ENCODE results near the gene MPZL3.

The MPZL3 gene

DNA sequence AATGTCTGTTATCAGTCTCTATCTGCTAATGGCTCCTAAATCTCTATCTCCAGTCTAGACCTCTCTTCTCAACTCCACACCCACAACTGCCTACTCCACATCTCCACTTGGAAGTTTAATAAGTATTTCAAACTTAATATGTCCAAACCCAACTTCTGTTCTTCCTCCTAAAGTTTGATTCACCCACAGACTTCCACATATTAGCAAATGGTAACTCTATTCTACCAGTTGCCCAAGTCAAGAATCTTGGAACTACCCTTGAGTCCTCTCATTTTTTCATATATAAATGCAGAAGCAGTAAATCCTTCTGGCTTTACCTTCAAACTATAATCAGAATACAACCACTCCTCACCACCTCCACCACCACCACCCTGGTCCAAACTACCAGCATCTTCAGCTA is 20.7 kb downstream of the MPZL3 start:
- DNase-seq, result peak; percentile 54 to 71

DNA sequence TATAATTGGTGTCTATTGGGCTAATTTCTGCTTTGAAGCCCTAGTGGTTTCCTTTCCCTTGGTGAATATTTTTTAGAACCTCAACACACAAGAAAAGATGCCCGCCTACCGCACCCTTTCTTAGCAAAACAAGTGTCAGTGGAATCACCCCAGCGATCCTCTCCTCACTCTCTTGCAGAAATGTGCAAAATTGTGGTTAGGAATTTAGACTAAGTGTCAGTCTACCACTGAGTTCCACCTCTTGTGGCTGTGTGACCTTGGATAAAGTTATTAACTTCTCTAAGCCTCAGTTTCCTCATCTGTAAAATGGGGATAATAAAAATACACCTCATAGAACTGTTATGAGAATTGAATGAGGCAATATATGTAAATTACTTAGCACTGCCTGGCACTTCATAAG is 22.1 kb downstream of the MPZL3 start:
- DNase-seq, result no peak

DNA sequence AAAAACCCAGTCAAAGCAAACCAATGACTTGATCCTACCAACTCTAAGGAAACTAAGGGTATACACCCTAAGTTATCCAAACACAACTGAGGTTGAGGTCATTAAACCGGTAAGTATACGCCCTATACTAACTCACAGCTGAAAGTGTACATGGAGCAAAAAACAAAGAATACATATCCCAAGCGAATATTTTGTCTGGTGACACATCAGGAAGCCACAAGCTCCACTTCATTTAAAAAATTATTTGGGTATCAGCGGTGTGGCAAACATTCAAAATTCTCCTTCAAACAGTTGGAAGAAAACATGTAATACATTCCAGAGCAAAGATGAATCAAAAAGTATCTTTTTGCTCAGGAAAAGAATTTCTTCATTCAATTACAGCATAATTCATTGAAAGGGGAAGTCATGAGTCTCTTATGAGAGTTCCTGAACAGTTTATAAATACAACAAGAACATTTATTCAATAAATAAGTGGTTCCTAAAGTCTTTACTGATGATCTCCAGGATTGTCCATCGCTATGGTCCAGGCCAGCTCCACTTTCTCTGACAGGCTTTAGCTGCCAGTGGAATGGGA is 22.8 kb downstream of the MPZL3 start:
- DNase-seq, result peak in 1 of 2 donors; percentile 84

DNA sequence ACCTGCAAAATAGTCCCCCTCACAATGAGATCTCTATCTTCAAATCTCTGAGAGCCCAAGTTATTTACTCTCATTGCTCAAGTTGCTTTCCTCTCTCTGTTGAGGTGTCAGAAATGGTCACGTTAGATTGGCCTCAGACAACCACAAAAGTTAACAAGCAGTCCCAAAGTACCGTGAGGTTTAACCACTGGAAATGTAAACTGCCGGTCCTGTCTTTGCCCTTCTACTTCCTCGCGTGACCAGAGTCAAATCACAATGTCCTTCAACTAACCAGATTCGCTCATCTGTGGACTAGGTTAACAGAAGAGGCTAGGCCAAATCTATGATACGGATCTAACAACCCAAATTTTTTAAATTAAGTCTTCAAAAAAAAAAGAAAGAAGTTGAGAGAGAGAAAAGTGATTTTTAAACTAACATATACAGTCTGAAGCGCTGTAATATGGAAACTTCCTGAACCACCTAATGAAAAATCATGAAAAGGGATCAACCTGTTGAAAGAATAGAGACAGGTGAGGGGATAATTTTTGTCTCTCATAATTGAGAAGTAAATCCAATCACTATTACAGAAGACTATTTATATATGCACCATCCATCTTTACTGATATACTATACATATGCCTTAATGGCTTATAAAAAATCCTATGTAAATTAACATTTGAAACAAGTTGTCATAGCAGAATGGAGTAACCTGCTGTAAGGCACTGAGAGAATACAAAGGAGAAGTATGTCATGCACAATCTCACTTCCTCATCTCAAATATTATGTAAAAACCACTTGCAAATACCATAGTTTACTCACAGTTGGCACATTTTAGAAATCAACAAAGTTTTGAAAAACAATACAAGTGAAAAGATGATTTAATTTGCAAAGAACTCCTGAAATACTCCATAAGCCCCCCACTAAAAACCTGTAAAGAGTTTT is 24.0 kb downstream of the MPZL3 start:
- DNase-seq, result peak; percentile 67 to 91

DNA sequence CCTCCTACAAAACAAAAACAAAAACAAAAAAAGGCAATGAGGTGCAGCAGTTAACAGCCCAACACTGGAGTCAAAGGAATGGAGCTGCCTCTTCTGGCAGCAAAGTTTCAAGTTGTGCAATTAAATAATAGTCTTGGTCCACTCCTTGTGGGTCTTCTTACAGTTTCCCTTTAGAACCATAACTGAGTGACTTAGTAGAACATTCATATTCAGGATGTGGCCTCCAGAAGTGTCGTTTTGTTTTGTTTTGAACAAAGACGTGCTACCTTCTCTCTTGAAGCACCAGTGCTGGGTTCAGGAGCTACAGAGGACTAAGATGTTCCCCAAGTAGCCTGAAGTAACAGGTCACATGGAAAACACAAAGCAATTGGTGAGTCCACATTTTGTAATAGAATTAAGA is 25.4 kb downstream of the MPZL3 start:
- peak; percentile 41 to 52 for DNase-seq

DNA sequence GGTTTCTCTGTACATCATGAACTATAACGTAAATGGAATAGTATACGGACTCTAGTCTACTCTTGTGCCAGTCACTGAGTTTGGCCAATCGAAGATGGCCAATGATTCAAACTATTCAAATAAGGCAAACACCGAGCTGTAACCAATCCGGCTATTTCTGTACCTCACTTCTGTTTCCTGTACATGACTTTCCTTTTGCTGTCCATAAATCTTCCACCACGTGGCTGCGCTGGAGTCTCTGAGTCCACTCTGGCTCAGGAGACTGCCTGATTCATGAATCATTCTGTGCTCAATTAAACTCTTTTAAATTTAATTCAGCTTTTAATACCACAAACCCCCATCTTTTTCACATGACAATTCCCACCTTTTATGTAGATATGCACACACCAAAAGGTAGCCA is 25.9 kb downstream of the MPZL3 start:
- DNase-seq, result peak; percentile 77 to 79

DNA sequence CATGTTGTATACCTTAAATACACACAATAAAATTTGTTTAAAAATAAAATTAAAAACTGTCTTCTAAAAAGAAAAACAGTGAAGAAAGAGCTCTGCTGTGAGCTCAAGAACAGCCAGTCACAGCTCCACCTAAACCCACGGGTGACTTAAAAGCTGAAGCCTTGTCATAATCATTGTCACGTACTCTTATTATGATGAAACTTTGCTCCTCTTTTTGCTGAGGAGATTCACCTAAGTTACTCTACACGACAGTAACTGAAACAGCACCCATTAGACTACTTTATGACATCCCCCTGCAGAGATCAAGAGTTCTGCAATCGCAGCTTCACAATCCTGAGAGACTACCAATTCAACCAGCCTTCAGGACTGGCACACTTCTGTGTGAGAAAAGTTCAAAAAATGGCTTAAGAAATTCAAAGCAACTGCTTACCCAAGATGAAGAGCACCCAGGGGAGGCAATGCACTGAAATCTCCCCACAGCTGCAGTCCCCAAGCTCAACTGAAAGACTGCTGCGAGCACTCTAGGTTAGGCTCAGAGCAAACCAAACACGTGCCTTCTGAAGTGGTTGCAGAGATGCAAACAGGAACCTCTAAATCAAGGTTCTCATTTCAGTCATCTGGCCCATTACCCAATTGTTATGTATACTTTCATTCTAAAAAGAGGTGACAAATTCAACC is 27.5 kb downstream of the MPZL3 start, which contains the start of gene JAML:
JAML (minus strand) TSS at position 501 of the 678 bp plus-strand sequence. CDS start 10,145 bp downstream, outside the sequence.
- DNase-seq, result peak; percentile 85 to 87

DNA sequence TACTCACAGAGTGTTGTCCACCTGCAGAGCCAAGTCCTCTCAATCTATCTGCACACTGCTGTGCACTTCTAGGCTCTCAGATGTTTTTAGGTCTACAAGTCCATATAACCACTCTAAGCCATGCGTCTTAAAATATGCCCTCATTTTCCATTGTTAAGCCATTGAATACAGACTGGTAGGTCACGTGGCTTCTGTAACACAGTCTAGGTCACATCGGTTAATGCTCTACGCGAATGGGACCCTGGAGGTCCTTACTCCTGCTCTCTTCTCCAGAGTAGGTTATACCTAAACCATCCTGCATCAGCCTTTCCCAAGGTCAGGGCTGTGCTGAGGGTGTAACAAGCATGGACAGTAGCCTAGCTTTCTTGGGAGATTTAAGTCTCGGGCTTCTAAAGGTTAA is 28.2 kb downstream of the MPZL3 start:
- DNase-seq, result no peak

DNA sequence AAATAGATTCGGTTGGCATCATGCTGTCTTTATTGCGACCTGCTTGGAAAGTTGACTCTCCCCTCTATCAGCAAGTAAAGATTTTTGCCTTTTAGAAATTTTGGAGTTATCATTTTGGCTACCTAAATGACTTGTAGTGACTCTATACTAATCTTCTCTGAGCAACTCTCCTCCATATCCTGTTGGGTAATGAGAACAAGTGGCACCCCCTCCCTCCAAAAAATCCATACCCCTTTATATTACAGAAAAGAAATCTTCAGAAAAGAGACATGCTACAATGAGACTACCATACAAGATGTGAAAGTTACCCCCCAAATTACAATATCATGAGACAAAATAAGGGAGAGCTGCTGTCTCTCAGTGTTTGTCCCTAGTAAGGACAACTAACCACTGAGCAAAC is 28.6 kb downstream of the MPZL3 start:
- no peak for DNase-seq

DNA sequence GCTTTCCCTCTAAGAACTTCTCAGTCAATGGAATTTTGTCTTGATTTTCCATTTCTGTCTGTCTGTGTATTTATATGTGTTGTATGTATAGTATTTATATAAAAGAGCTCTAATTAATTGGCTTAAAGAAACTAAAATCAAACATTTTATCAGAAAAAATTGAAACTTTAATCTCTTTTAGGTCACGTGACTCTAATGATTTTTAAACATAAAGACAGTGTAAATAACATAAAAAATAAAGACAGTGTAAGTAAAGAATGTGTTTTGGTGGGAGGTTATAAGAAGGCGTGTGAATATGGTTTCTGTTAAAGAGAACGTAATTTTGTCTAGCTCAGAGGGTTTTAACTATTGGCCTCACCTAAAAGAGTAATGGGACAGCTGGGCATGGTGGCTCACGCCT is 29.7 kb downstream of the MPZL3 start:
- no peak for DNase-seq

DNA sequence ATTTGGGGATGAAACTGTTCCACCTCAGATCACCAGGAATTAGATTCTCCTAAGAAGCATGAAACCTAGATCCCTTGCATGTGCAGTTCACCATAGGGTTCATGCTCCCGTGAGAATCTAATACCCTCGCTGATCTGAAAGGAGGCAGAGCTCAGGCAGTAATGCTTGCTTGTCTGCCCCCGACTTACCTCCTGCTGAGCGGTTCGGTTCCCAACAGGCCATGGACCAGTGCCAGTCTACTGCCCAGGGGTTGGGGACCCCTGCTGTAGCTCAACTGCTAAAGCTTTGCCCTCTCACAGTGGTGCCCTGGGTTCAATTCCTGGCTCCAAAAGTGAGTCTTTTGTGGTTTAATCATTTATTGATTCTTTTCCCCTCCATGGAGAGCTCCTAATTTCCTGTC is 30.7 kb downstream of the MPZL3 start:
- no peak for DNase-seq

DNA sequence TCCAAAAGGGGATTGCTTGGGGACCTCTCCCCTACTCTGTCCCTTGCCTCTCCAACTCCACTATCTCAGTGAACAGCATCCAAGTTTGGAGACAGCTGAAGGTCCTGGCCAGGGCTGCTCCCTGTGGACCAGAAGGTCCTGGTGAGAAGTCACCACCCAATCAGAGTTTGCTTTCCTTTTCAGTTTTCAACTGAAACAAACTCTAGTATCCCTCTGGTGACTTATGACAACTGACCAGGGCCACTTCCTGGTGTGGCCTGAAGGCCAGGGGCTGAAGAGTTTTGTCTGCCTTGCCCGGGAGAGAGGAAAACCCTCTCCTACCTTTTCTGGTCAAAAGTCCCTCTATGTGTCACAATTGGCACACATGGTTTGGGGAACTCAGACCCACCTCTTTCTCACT is 32.4 kb downstream of the MPZL3 start:
- no peak for DNase-seq

DNA sequence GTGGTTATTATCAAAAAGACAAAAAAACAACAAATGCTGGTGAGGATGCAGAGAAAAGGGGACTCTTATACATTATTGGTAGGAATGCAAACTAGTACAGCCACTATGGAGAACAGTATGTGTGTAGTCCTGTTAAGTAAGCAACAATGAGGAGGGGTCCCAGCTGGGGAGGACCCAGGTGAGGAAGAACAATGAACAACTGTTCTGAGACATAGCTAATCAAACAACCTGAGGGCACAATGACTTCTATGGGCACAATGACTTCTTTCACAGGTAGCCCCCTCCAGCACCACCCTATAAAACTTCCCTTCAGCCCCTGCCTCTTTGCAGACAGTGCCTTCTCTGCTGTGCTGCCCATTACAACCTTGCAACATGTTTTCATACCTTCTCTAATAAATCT is 32.9 kb downstream of the MPZL3 start:
- DNase-seq, result no peak

DNA sequence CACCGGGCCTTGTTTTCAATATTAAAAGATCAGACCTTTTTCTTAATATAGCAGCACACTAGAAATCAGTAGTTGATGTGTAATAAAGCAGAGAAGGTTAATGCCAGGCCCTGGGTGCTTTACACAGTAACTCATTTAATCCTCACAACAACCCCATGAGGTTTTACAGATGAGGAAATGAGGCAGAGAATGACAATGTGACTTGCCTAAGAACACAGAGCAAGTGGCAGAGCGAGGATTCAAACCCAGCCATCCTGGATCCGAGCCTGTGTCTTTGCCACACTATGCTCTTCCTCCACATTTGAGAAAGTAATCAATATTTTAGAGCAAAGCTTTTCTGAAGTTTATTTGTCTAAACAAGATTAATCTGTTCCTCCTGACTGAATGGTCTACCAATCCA is 34.6 kb downstream of the MPZL3 start:
- peak; percentile 31 to 58 for DNase-seq

DNA sequence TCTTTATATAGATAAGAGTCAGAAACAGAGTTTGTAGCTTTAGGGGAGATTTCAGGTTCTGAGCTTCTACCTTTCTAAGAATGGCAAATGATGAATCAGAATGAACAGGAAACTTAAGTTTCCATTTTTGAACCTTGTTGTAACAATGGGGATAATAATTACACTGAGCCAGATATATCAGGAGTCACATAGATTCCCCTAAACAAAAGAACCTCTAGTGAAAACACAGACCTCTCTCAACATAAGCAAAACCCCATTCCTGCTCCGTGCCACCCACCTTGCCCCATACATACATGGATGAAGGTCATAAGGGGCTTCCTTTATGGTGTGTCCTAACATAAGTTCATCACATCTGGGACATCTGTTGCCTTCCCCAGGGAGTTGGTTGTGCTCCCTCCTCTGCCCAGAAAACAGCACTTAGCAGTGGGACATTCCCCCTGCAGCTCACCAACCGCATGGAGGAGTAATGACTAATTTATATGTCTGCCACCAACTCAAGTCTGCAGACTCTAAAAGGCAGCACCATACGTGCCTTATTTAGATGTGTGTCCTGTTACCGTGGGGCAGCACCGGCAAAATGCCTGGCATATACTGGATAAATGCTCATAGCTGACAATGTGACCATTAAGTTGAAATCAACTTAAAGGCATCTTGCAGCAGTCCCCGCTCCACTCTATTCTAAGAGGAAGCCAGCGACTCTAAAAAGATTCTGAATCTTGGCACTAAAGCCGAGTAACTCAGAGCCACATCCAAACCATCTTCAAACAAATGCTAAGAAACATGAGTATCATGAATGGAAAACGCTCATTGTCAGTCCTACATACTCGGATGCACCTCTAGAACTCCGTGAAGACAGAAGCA is 35.3 kb downstream of the MPZL3 start:
- DNase-seq, result peak; percentile 40 to 69

DNA sequence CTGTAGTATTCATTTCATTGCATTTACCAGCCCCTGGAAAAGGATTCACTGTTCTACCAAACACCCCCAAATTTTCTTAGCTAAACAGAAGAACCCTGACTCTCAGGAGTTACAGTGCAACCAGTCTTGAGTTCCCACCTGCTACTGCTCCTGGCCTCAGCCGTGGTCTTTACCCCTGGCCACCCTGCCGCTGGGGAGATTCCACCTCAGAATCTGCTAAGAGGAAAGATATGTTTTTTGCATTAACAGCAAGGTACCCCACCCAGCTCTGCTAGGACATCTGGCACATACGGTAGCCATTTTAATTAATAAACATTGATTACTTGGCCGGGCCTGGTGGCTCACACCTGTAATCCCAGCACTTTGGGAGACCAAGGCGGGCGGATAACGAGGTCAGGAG is 36.4 kb downstream of the MPZL3 start:
- DNase-seq, result no peak

DNA sequence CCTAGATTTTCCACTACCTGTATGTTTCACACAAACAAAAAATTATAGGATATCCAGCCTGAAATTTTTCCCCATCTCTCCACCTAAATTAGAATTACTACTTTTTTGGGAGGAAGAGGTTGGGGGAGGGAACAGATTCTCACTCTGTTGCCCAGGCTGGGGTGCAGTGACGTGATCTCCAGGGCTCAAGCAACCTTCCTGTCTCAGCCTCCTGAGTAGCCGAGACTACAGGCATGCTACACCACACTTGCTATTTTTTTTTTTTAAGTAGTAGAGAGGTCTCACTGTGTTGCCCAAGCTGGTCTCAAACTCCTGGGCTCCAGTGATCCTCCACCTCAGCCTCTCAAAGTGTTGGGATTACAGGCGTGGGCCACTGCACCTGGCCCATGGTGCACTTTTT is 36.9 kb downstream of the MPZL3 start:
- DNase-seq, result peak in 1 of 2 donors; percentile 48

DNA sequence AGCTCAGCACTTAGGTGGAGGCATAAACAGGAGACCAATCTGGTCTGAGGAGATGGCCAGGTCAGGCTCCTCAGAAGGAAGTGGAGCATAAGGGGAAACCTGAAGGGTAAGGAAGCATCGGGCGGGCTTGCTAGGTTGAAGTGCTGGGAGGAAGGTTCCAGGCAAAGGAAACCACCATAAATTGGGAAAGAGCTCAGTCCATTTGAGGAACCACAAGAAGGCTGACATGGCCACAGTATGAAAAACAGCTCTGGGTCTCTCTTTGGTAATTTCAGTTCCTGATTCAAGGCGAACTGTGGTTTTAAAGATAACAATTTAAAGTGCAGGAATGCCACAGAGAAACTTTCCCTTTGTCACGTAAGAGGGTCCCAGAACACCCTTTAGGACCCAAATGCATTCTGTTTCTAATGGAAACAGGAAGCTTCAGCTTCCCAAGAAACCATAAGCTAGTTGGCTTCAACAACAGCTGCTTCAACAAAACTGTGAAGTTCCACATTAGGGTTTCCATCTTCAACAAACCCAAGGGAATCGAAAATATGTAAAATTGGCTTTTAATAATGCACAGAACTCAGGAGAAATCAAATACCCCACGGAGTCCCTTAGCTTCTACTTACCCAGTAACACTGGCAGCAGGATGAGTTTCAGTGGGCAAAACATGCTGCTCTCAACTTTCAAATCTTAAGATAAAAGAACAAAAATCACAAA is 37.8 kb downstream of the MPZL3 start:
- peak; percentile 94 for DNase-seq

DNA sequence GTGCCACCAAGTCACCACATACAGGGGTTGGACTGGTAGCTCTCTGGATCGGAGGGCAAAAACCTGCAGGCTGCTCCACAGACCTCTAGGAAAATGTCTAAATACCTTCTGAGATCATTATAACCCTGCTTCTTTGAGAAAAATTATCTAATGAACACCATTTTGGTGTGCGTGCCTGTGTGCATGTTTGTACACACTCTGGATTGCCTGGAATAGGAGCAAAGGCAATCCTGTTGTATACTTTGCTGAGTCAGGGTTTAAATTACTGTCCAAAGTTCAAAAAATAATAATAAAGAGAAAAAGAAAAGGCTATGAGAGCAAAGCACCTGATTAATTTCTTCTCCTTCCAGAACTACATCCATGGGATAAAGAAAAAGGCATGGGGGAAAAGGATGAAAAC is 38.4 kb downstream of the MPZL3 start:
- no peak for DNase-seq

DNA sequence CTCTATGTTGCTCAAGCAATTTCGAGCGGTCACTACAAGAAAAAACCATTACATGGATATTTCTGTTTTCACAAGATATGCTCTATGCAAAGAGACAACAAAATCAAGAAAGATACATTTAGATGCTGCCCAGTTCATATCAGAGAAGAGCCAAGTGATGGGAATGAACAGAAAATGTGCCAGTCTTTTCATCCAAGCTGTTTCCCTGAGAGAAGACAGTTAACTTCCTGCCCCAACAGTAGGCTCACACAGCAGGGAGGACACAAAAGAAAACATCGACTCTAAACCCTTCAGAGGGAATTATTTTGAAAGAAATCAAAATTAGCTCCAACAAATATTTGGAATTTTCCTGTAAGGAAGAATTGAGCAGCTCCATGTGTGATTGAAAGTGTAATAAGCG is 39.0 kb downstream of the MPZL3 start:
- no peak for DNase-seq

DNA sequence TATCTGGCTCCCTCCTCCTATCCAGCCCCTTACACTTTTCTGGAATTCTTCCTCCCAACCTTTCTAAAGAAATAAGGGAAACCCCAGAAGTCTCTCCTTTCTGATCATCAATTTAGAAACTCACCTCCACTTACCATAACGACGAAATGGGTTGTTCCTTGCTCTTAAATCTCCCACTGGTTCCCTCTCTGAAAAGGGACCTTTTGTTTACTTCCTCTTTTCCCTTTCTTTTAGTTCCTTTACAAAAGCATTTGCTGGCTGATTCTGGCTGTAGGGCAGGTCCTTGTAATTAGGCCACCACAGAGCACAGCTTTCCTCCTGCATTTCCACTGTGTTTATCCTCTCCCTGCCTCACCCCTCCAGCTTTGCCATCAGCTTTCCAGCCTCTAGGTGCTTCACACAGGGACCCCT is 39.4 kb downstream of the MPZL3 start:
- DNase-seq, result peak; percentile 71 to 74

Measured in inflammatory macrophage (primary cell).